SK-N-SH treated with all-trans-retinoic acid at 6 μM for 48 hours (cell line): Measurements from ENCODE around the gene ZC2HC1B.

Experiments
- ATAC-seq: fragments of 200-7000 bp; cut with Tn5 transposase; 3 replicates; pipeline ENCODE4 v1.9.1; 2020; ENCODE audit warnings: mild to moderate bottlenecking, moderate library complexity
- ARNTL ChIP-seq: fragments of 450-650 bp; formaldehyde crosslinking; IDR thresholded peaks from 2 replicates; pipeline ENCODE4 v1.5.0; 2020; ENCODE audit warnings: low read depth, mild to moderate bottlenecking, moderate library complexity, borderline replicate concordance
- BACH2 ChIP-seq: fragments of 250-450 bp; sonication (Bioruptor Pico); IDR thresholded peaks from 2 replicates; pipeline ENCODE4 v1.9.0; 2021; ENCODE audit warnings: mild to moderate bottlenecking, borderline replicate concordance
- CSDC2 ChIP-seq: fragments of 250-450 bp; sonication (Bioruptor Pico); IDR thresholded peaks from 2 replicates; pipeline ENCODE4 v1.5.0; 2020; ENCODE audit warnings: mild to moderate bottlenecking, moderate library complexity
- GLIS3 ChIP-seq: fragments of 250-450 bp; sonication (Bioruptor Pico); IDR thresholded peaks from 2 replicates; pipeline ENCODE4 v1.5.0; 2020; ENCODE audit warnings: mild to moderate bottlenecking, moderate library complexity
- PPARA ChIP-seq: fragments of 250-450 bp; sonication (Bioruptor Pico); IDR thresholded peaks from 2 replicates; pipeline ENCODE4 v1.5.0; 2020; ENCODE audit warnings: mild to moderate bottlenecking, borderline replicate concordance
- RARB ChIP-seq: fragments of 250-450 bp; sonication (Bioruptor Pico); IDR thresholded peaks from 2 replicates; pipeline ENCODE4 v1.8.0; 2021; ENCODE audit warnings: mild to moderate bottlenecking, moderate library complexity
- SNAI2 ChIP-seq: fragments of 250-450 bp; sonication (Bioruptor Pico); IDR thresholded peaks from 2 replicates; pipeline ENCODE4 v1.5.0; 2020; ENCODE audit warnings: mild to moderate bottlenecking, moderate library complexity
- TCF4 ChIP-seq: fragments of 250-450 bp; sonication (Bioruptor Pico); IDR thresholded peaks from 2 replicates; pipeline ENCODE4 v1.8.0; 2021; ENCODE audit warnings: mild to moderate bottlenecking, moderate library complexity, borderline replicate concordance
- TOX ChIP-seq: fragments of 250-450 bp; sonication (Bioruptor Pico); IDR thresholded peaks from 2 replicates; pipeline ENCODE4 v1.8.0; 2021; ENCODE audit warnings: mild to moderate bottlenecking, moderate library complexity, borderline replicate concordance
- ZC3H10 ChIP-seq: fragments of 250-450 bp; sonication (Bioruptor Pico); IDR thresholded peaks from 2 replicates; pipeline ENCODE4 v1.5.1; 2021; ENCODE audit warnings: mild to moderate bottlenecking, moderate library complexity
- ZFP3 ChIP-seq: fragments of 250-450 bp; sonication (Bioruptor Pico); IDR thresholded peaks from 2 replicates; pipeline ENCODE4 v1.5.0; 2020; ENCODE audit warnings: mild to moderate bottlenecking, moderate library complexity
- ZFP30 ChIP-seq: fragments of 450-650 bp; formaldehyde crosslinking; IDR thresholded peaks from 2 replicates; pipeline ENCODE4 v1.5.0; 2022; ENCODE audit warnings: mild to moderate bottlenecking, moderate library complexity
- ZNF565 ChIP-seq: fragments of 450-650 bp; formaldehyde crosslinking; conservative IDR thresholded peaks from 2 replicates; pipeline ENCODE4 v1.5.0; 2020; ENCODE audit warnings: low read depth, mild to moderate bottlenecking, moderate library complexity
- ZNF70 ChIP-seq: fragments of 450-650 bp; formaldehyde crosslinking; IDR thresholded peaks from 2 replicates; pipeline ENCODE4 v1.5.0; 2020; ENCODE audit warnings: mild to moderate bottlenecking, moderate library complexity
- ZNF8 ChIP-seq: fragments of 450-650 bp; formaldehyde crosslinking; IDR thresholded peaks from 2 replicates; pipeline ENCODE4 v1.5.0; 2020; ENCODE audit warnings: mild to moderate bottlenecking, moderate library complexity
- TF ChIP-seq, protein P1 (sequence below): fragments of 250-450 bp; sonication (Bioruptor Pico); IDR thresholded peaks from 2 replicates; pipeline ENCODE4 v1.5.1; 2021; ENCODE audit warnings: mild to moderate bottlenecking, moderate library complexity
- TF ChIP-seq, protein P2 (sequence below): fragments of 250-450 bp; sonication (Bioruptor Pico); IDR thresholded peaks from 2 replicates; pipeline ENCODE4 v1.8.0; 2021; ENCODE audit warnings: low read depth, mild to moderate bottlenecking, moderate library complexity, borderline replicate concordance
- TF ChIP-seq, protein P3 (sequence below): fragments of 250-450 bp; sonication (Bioruptor Pico); IDR thresholded peaks from 2 replicates; pipeline ENCODE4 v1.5.1; 2020; ENCODE audit warnings: low read depth, mild to moderate bottlenecking, moderate library complexity
- TF ChIP-seq, protein P4 (sequence below): fragments of 250-450 bp; sonication (Bioruptor Pico); IDR thresholded peaks from 2 replicates; pipeline ENCODE4 v1.5.0; 2020; ENCODE audit warnings: mild to moderate bottlenecking, moderate library complexity
- TF ChIP-seq, protein P5 (sequence below): fragments of 250-450 bp; sonication (Bioruptor Pico); IDR thresholded peaks from 2 replicates; pipeline ENCODE4 v1.8.0; 2020; ENCODE audit warnings: mild to moderate bottlenecking, moderate library complexity, borderline replicate concordance

ZC2HC1B gene

DNA sequence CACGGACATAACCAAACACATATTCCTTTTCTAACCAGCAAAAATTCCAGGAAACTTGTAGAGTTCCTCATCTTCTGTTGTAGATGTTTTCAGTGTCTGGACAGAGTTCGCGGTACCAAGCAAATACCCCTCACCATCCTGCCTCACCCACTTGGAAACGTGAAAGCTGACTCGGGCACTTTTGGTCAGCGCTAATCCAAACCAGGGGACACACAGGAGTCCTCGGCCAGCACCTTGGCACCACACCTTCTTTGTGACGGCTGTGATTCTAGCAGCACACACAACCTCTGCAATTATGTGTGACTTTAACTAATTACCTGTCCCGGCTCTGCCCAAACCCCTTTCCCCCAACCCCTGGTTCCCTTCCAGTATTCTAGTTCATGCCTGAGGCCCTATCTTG is 85.7 kb downstream of the ZC2HC1B start:
- no peak for ATAC-seq
- TF ChIP-seq, protein P1, sequence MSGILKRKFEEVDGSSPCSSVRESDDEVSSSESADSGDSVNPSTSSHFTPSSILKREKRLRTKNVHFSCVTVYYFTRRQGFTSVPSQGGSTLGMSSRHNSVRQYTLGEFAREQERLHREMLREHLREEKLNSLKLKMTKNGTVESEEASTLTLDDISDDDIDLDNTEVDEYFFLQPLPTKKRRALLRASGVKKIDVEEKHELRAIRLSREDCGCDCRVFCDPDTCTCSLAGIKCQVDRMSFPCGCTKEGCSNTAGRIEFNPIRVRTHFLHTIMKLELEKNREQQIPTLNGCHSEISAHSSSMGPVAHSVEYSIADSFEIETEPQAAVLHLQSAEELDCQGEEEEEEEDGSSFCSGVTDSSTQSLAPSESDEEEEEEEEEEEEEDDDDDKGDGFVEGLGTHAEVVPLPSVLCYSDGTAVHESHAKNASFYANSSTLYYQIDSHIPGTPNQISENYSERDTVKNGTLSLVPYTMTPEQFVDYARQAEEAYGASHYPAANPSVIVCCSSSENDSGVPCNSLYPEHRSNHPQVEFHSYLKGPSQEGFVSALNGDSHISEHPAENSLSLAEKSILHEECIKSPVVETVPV, result no peak
- TF ChIP-seq ZNF565, result no peak
- TF ChIP-seq, protein P2, sequence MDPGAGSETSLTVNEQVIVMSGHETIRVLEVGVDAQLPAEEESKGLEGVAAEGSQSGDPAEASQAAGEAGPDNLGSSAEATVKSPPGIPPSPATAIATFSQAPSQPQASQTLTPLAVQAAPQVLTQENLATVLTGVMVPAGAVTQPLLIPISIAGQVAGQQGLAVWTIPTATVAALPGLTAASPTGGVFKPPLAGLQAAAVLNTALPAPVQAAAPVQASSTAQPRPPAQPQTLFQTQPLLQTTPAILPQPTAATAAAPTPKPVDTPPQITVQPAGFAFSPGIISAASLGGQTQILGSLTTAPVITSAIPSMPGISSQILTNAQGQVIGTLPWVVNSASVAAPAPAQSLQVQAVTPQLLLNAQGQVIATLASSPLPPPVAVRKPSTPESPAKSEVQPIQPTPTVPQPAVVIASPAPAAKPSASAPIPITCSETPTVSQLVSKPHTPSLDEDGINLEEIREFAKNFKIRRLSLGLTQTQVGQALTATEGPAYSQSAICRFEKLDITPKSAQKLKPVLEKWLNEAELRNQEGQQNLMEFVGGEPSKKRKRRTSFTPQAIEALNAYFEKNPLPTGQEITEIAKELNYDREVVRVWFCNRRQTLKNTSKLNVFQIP (CRISPR knock-in tag), result no peak
- TF ChIP-seq ZNF70, result no peak
- TF ChIP-seq, all 23 proteins: peak for 0

DNA sequence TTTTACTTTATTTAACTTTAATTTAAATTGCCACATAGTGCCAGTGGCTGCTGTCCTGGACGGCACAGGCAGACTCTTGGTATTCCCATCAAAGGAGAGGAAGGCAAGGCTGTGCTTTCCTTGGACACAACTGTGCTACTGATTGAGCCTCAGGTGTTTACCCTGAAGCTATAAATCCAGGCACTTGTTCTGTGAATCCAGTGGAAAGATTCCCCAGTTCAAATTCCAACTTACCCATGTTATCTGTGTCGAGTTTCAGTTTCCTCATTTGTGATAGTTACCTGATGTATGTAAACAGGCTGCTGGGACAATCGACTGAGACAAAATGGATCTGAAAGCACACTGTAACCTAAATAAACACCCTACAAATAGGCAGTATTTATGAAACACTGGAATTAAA is 86.6 kb downstream of the ZC2HC1B start:
- no peak for ATAC-seq
- TF ChIP-seq ZFP3 (CRISPR knock-in tag) (no peak), ZC3H10 (no peak), RARB (no peak), TCF4 (CRISPR knock-in tag) (no peak), ZNF70 (no peak), ZNF8 (CRISPR knock-in tag) (no peak), TOX (no peak), BACH2 (no peak), CSDC2 (CRISPR knock-in tag) (no peak), PPARA (no peak), ARNTL (CRISPR knock-in tag) (no peak), ZFP30 (CRISPR knock-in tag) (no peak), GLIS3 (CRISPR knock-in tag) (no peak), SNAI2 (CRISPR knock-in tag) (no peak)
- TF ChIP-seq, protein P3, sequence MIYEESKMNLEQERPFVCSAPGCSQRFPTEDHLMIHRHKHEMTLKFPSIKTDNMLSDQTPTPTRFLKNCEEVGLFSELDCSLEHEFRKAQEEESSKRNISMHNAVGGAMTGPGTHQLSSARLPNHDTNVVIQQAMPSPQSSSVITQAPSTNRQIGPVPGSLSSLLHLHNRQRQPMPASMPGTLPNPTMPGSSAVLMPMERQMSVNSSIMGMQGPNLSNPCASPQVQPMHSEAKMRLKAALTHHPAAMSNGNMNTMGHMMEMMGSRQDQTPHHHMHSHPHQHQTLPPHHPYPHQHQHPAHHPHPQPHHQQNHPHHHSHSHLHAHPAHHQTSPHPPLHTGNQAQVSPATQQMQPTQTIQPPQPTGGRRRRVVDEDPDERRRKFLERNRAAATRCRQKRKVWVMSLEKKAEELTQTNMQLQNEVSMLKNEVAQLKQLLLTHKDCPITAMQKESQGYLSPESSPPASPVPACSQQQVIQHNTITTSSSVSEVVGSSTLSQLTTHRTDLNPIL, result no peak
- TF ChIP-seq, protein P4, sequence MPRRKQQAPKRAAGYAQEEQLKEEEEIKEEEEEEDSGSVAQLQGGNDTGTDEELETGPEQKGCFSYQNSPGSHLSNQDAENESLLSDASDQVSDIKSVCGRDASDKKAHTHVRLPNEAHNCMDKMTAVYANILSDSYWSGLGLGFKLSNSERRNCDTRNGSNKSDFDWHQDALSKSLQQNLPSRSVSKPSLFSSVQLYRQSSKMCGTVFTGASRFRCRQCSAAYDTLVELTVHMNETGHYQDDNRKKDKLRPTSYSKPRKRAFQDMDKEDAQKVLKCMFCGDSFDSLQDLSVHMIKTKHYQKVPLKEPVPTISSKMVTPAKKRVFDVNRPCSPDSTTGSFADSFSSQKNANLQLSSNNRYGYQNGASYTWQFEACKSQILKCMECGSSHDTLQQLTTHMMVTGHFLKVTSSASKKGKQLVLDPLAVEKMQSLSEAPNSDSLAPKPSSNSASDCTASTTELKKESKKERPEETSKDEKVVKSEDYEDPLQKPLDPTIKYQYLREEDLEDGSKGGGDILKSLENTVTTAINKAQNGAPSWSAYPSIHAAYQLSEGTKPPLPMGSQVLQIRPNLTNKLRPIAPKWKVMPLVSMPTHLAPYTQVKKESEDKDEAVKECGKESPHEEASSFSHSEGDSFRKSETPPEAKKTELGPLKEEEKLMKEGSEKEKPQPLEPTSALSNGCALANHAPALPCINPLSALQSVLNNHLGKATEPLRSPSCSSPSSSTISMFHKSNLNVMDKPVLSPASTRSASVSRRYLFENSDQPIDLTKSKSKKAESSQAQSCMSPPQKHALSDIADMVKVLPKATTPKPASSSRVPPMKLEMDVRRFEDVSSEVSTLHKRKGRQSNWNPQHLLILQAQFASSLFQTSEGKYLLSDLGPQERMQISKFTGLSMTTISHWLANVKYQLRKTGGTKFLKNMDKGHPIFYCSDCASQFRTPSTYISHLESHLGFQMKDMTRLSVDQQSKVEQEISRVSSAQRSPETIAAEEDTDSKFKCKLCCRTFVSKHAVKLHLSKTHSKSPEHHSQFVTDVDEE (CRISPR knock-in tag), result no peak
- TF ChIP-seq, protein P2 (CRISPR knock-in tag), result no peak
- TF ChIP-seq, protein P5, sequence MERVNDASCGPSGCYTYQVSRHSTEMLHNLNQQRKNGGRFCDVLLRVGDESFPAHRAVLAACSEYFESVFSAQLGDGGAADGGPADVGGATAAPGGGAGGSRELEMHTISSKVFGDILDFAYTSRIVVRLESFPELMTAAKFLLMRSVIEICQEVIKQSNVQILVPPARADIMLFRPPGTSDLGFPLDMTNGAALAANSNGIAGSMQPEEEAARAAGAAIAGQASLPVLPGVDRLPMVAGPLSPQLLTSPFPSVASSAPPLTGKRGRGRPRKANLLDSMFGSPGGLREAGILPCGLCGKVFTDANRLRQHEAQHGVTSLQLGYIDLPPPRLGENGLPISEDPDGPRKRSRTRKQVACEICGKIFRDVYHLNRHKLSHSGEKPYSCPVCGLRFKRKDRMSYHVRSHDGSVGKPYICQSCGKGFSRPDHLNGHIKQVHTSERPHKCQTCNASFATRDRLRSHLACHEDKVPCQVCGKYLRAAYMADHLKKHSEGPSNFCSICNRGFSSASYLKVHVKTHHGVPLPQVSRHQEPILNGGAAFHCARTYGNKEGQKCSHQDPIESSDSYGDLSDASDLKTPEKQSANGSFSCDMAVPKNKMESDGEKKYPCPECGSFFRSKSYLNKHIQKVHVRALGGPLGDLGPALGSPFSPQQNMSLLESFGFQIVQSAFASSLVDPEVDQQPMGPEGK, result no peak
- TF ChIP-seq, protein P1, result no peak
